ENCODE measurements around the gene GRID1.
"Not testable (repeated sequence)": the region's sequence is repeated elsewhere in the genome, so short reads cannot be mapped to it uniquely, and the experiment has no call there.

The GRID1 gene

GRCh38 chr10:86242761-86243160, 123.8 kb downstream of the GRID1 start:
- peaks cover 4% of the 10 kb centered on the region; the same call in 1 of the 2 replicates for H3K9me3 ChIP-seq
- no peak for DNase-seq (ENCODE audit: low spot score in 2 of 2)
- in situ Hi-C loops (cut with MboI; ENCODE audit: low sequenced_read_pairs), result no loop called here
- no peak overlapping the region for H3K4me3 ChIP-seq
- no peaks in the 10 kb centered on the region for H3K27me3 ChIP-seq (ENCODE audit: low read depth)
- H3K36me3 ChIP-seq (replicated peaks), result no peaks in the 10 kb centered on the region
- peaks cover 10% of the 10 kb centered on the region for H3K4me1 ChIP-seq

- DNase-seq (ENCODE audit: low spot score in 2 of 2); H3K4me3 ChIP-seq; H3K9me3 ChIP-seq; H3K27me3 ChIP-seq (ENCODE audit: low read depth); in situ Hi-C loops (cut with MboI; ENCODE audit: low sequenced_read_pairs); H3K36me3 ChIP-seq (replicated peaks): not testable (repeated sequence)
- H3K4me1 ChIP-seq, result peaks cover 14% of the 10 kb centered on the region
Observed at GRCh38 chr10:86238089-86238488, 128.5 kb downstream of the GRID1 start.

GRCh38 chr10:86234541-86235270, 131.9 kb downstream of the GRID1 start:
- H3K4me3 ChIP-seq, result no peak overlapping the region
- no peaks in the 10 kb centered on the region for H3K36me3 ChIP-seq (replicated peaks)
- in situ Hi-C loops (cut with MboI; ENCODE audit: low sequenced_read_pairs), result no loop called here
- peaks cover 5% of the 10 kb centered on the region; the same call in 1 of the 2 replicates for H3K9me3 ChIP-seq
- H3K27me3 ChIP-seq (ENCODE audit: low read depth), result no peaks in the 10 kb centered on the region
- H3K4me1 ChIP-seq, result peaks cover 22% of the 10 kb centered on the region
- no peak for DNase-seq (ENCODE audit: low spot score in 2 of 2)

GRCh38 chr10:86234107-86234506, 132.5 kb downstream of the GRID1 start:
- H3K9me3 ChIP-seq, result peaks cover 5% of the 10 kb centered on the region; the same call in 1 of the 2 replicates
- DNase-seq (ENCODE audit: low spot score in 2 of 2), result peak; percentile 6 to 42
- H3K27me3 ChIP-seq (ENCODE audit: low read depth), result no peaks in the 10 kb centered on the region
- peaks cover 22% of the 10 kb centered on the region for H3K4me1 ChIP-seq
- H3K36me3 ChIP-seq (replicated peaks), result no peaks in the 10 kb centered on the region
- in situ Hi-C loops (cut with MboI; ENCODE audit: low sequenced_read_pairs), result no loop called here
- no peak overlapping the region for H3K4me3 ChIP-seq

- peak in 1 of 2 experiments; percentile 23 for DNase-seq (ENCODE audit: low spot score in 2 of 2)
- Histone ChIP-seq H3K36me3 (replicated peaks) (no peaks in the 10 kb centered on the region), H3K4me3 (no peak overlapping the region), H3K9me3 (peaks cover 5% of the 10 kb centered on the region; the same call in 1 of the 2 replicates), H3K4me1 (peaks cover 22% of the 10 kb centered on the region), H3K27me3 (ENCODE audit: low read depth) (no peaks in the 10 kb centered on the region)
- in situ Hi-C loops (cut with MboI; ENCODE audit: low sequenced_read_pairs), result no loop called here
Observed at GRCh38 chr10:86233131-86233530, 133.5 kb downstream of the GRID1 start.

GRCh38 chr10:86232644-86233043, 134.0 kb downstream of the GRID1 start:
- in situ Hi-C loops (cut with MboI; ENCODE audit: low sequenced_read_pairs), result no loop called here
- no peaks in the 10 kb centered on the region for H3K36me3 ChIP-seq (replicated peaks)
- DNase-seq (ENCODE audit: low spot score in 2 of 2), result peak; percentile 31 to 72
- no peaks in the 10 kb centered on the region for H3K27me3 ChIP-seq (ENCODE audit: low read depth)
- H3K9me3 ChIP-seq, result no peaks in the 10 kb centered on the region; the same call in 1 of the 2 replicates
- no peak overlapping the region for H3K4me3 ChIP-seq
- peaks cover 22% of the 10 kb centered on the region for H3K4me1 ChIP-seq

GRCh38 chr10:86231796-86232560, 134.6 kb downstream of the GRID1 start:
- in situ Hi-C loops (cut with MboI; ENCODE audit: low sequenced_read_pairs), result no loop called here
- no peaks in the 10 kb centered on the region for H3K36me3 ChIP-seq (replicated peaks)
- no peaks in the 10 kb centered on the region for H3K27me3 ChIP-seq (ENCODE audit: low read depth)
- DNase-seq (ENCODE audit: low spot score in 2 of 2), result no peak
- H3K4me1 ChIP-seq, result peaks cover 22% of the 10 kb centered on the region
- no peaks in the 10 kb centered on the region for H3K9me3 ChIP-seq
- H3K4me3 ChIP-seq, result no peak overlapping the region

GRCh38 chr10:86230557-86231180, 135.9 kb downstream of the GRID1 start:
- no peaks in the 10 kb centered on the region for H3K36me3 ChIP-seq (replicated peaks)
- H3K4me3 ChIP-seq, result no peak overlapping the region
- no peak for DNase-seq (ENCODE audit: low spot score in 2 of 2)
- no peaks in the 10 kb centered on the region for H3K27me3 ChIP-seq (ENCODE audit: low read depth)
- in situ Hi-C loops (cut with MboI; ENCODE audit: low sequenced_read_pairs), result no loop called here
- peaks cover 22% of the 10 kb centered on the region for H3K4me1 ChIP-seq
- H3K9me3 ChIP-seq, result no peaks in the 10 kb centered on the region

GRCh38 chr10:86229811-86230556, 136.6 kb downstream of the GRID1 start:
- H3K36me3 ChIP-seq (replicated peaks), result no peaks in the 10 kb centered on the region
- no peaks in the 10 kb centered on the region for H3K9me3 ChIP-seq
- H3K27me3 ChIP-seq (ENCODE audit: low read depth), result no peaks in the 10 kb centered on the region
- in situ Hi-C loops (cut with MboI; ENCODE audit: low sequenced_read_pairs), result no loop called here
- H3K4me1 ChIP-seq, result peaks cover 22% of the 10 kb centered on the region
- H3K4me3 ChIP-seq, result no peak overlapping the region
- no peak for DNase-seq (ENCODE audit: low spot score in 2 of 2)

- in situ Hi-C loops (cut with MboI; ENCODE audit: low sequenced_read_pairs), result no loop called here
- Histone ChIP-seq H3K27me3 (ENCODE audit: low read depth) (no peaks in the 10 kb centered on the region), H3K36me3 (replicated peaks) (no peaks in the 10 kb centered on the region), H3K4me3 (no peak overlapping the region), H3K4me1 (peaks cover 18% of the 10 kb centered on the region), H3K9me3 (no peaks in the 10 kb centered on the region)
- DNase-seq (ENCODE audit: low spot score in 2 of 2), result no peak
Observed at GRCh38 chr10:86229376-86229775, 137.2 kb downstream of the GRID1 start.

- Histone ChIP-seq H3K27me3 (ENCODE audit: low read depth) (no peaks in the 10 kb centered on the region), H3K4me1 (peaks cover 4% of the 10 kb centered on the region), H3K36me3 (replicated peaks) (no peaks in the 10 kb centered on the region), H3K4me3 (no peak overlapping the region), H3K9me3 (no peaks in the 10 kb centered on the region)
- DNase-seq (ENCODE audit: low spot score in 2 of 2), result no peak
- in situ Hi-C loops (cut with MboI; ENCODE audit: low sequenced_read_pairs), result no loop called here
Observed at GRCh38 chr10:86227501-86228258, 138.9 kb downstream of the GRID1 start.

- H3K36me3 ChIP-seq (replicated peaks), result no peaks in the 10 kb centered on the region
- no peak overlapping the region for H3K4me3 ChIP-seq
- no peaks in the 10 kb centered on the region for H3K9me3 ChIP-seq
- no peak for DNase-seq (ENCODE audit: low spot score in 2 of 2)
- no peaks in the 10 kb centered on the region for H3K27me3 ChIP-seq (ENCODE audit: low read depth)
- in situ Hi-C loops (cut with MboI; ENCODE audit: low sequenced_read_pairs), result no loop called here
- no peaks in the 10 kb centered on the region for H3K4me1 ChIP-seq
Observed at GRCh38 chr10:86226781-86227201, 139.8 kb downstream of the GRID1 start.

GRCh38 chr10:86226016-86226415, 140.6 kb downstream of the GRID1 start:
- Histone ChIP-seq H3K36me3 (replicated peaks) (no peaks in the 10 kb centered on the region), H3K9me3 (no peaks in the 10 kb centered on the region), H3K27me3 (ENCODE audit: low read depth) (no peaks in the 10 kb centered on the region), H3K4me3 (no peak overlapping the region), H3K4me1 (no peaks in the 10 kb centered on the region)
- DNase-seq (ENCODE audit: low spot score in 2 of 2), result no peak
- in situ Hi-C loops (cut with MboI; ENCODE audit: low sequenced_read_pairs), result no loop called here
